ENCODE results near the gene KCNMA1.

The KCNMA1 gene

GRCh38 chr10:77197544-77197943, 440.1 kb downstream of the KCNMA1 start:
- TF ChIP-seq CTCF (IDR thresholded peaks at IDR 0.05): no peak
- no peak overlapping the region for H3K4me3 ChIP-seq (ENCODE audit: low read depth in 1 of 2, low read length in 1 of 2)
- H3K9me3 ChIP-seq: no peaks in the 10 kb centered on the region
- no peaks in the 10 kb centered on the region for H3K4me1 ChIP-seq (ENCODE audit: control insufficient read depth in 1 of 2, insufficient read depth in 1 of 2, low read depth in 1 of 2, low read length in 1 of 2)
- peaks cover 17% of the 10 kb centered on the region for H3K27me3 ChIP-seq
- no peaks in the 10 kb centered on the region for H3K36me3 ChIP-seq
- H3K27ac ChIP-seq: no peak overlapping the region

- Histone ChIP-seq H3K4me3 (ENCODE audit: low read depth in 1 of 2, low read length in 1 of 2) (no peak overlapping the region), H3K27me3 (peaks cover 15% of the 10 kb centered on the region), H3K27ac (no peak overlapping the region), H3K9me3 (no peaks in the 10 kb centered on the region), H3K36me3 (no peaks in the 10 kb centered on the region), H3K4me1 (ENCODE audit: control insufficient read depth in 1 of 2, insufficient read depth in 1 of 2, low read depth in 1 of 2, low read length in 1 of 2) (no peaks in the 10 kb centered on the region)
- no peak for TF ChIP-seq CTCF (IDR thresholded peaks at IDR 0.05)
Measured at GRCh38 chr10:77196614-77197013, 441.0 kb downstream of the KCNMA1 start.

- Histone ChIP-seq H3K27me3 (peaks cover 15% of the 10 kb centered on the region), H3K9me3 (no peaks in the 10 kb centered on the region), H3K4me3 (ENCODE audit: low read depth in 1 of 2, low read length in 1 of 2) (no peak overlapping the region), H3K36me3 (no peaks in the 10 kb centered on the region), H3K27ac (no peak overlapping the region), H3K4me1 (ENCODE audit: control insufficient read depth in 1 of 2, insufficient read depth in 1 of 2, low read depth in 1 of 2, low read length in 1 of 2) (no peaks in the 10 kb centered on the region)
- no peak for TF ChIP-seq CTCF (IDR thresholded peaks at IDR 0.05)
Measured at GRCh38 chr10:77195101-77195500, 442.5 kb downstream of the KCNMA1 start.

- Histone ChIP-seq H3K36me3 (no peaks in the 10 kb centered on the region), H3K9me3 (no peaks in the 10 kb centered on the region), H3K4me1 (ENCODE audit: control insufficient read depth in 1 of 2, insufficient read depth in 1 of 2, low read depth in 1 of 2, low read length in 1 of 2) (no peaks in the 10 kb centered on the region), H3K27ac (no peak overlapping the region), H3K4me3 (ENCODE audit: low read depth in 1 of 2, low read length in 1 of 2) (no peak overlapping the region), H3K27me3 (peaks cover 23% of the 10 kb centered on the region)
- no peak for TF ChIP-seq CTCF (IDR thresholded peaks at IDR 0.05)
Measured at GRCh38 chr10:77193001-77193400, 444.6 kb downstream of the KCNMA1 start.

- Histone ChIP-seq H3K36me3 (no peaks in the 10 kb centered on the region), H3K27me3 (peaks cover 23% of the 10 kb centered on the region), H3K9me3 (no peaks in the 10 kb centered on the region), H3K4me1 (ENCODE audit: control insufficient read depth in 1 of 2, insufficient read depth in 1 of 2, low read depth in 1 of 2, low read length in 1 of 2) (no peaks in the 10 kb centered on the region), H3K27ac (no peak overlapping the region), H3K4me3 (ENCODE audit: low read depth in 1 of 2, low read length in 1 of 2) (no peak overlapping the region)
- TF ChIP-seq CTCF (IDR thresholded peaks at IDR 0.05): no peak
Measured at GRCh38 chr10:77192402-77192801, 445.2 kb downstream of the KCNMA1 start.
